ENCODE measurements around the gene CAMK2D.
"Not testable (repeated sequence)": the region's sequence is repeated elsewhere in the genome, so short reads cannot be mapped to it uniquely, and the experiment has no call there.

Gene CAMK2D

GRCh38 chr4:113727802-113728201 lies 33.7 kb downstream of the CAMK2D start:
- DNase-seq = no peak

DNA sequence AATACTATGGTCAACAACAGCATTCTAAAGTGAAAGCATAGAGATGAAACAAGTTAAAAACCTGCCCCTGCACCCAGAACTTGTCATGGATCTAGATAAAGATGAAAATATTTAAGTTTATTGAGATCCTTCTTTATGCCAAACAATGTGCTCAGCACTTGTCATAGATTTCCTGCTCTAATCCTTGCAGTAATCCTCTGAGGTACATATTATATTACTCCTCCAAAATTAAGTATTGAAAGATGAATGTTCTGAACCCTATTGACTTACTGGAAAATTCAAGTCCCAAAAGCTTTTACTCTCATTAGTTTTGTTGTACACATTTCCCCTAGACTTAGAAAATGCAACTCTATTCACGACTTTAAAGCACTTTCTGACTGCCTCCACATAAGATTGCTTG lies 35.6 kb downstream of the CAMK2D start:
- no peak for DNase-seq

DNA sequence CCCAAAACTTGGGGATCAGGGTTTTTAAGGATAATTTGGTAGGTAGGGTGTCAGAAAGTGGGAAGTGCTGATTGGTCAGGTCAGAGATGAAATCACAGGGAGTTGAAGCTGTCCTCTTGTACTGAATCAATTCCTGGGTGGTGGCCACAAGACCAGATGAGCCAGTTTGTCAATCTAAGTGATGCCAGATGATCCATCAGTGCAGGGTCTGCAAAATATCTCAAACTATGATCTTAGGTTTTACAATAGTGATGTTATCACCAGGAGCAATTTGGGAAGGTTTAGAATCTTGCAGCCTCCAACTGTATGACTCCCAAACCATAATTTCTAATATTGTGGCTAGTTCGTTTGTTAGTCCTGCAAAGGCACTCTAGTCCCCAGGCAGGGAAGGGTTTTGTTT lies 43.3 kb downstream of the CAMK2D start:
- no peak for DNase-seq

- no peak for DNase-seq
Observed at GRCh38 chr4:113711883-113712662, 49.5 kb downstream of the CAMK2D start.

GRCh38 chr4:113708250-113708649 lies 53.3 kb downstream of the CAMK2D start:
- no peak for DNase-seq

DNA sequence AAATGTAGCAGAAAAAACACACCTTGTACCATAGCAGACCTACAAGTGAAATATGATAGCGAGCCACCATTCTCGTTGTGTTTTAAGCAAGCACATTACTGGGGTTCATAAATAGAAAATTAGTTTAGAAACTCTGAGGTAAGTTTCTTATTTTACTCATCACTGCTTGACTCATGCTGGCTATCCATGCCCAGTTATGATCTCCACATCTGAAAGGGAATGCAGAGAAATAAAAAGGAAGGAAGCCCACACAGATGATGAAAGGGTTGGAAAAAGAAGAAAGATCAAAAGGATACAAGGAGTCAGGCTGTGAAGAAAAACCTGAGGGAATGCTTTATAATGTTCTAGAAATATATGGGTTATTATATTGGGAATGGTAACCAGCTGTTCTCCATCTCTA lies 54.5 kb downstream of the CAMK2D start:
- DNase-seq = no peak

GRCh38 chr4:113705097-113705496 lies 56.4 kb downstream of the CAMK2D start:
- DNase-seq = not testable (repeated sequence)

DNA sequence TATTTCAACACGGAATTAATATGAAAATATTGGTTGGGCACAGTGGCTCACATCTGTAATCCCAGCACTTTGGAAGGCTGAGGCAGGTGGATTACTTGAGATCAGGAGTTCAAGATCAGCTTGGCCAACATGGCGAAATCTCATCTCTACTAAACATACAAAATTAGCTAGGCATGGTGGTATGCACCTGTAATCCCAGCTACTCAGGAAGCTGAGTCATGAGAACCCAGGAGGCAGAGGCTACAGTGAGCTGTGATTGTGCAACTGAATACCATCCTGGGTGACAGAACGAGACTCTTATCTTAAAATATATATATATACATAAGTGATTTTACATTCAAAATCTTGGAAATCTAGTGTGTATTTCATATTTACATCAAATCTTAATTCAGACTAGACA lies 58.9 kb downstream of the CAMK2D start:
- not testable (repeated sequence) for DNase-seq

GRCh38 chr4:113701169-113701568 lies 60.4 kb downstream of the CAMK2D start:
- no peak for DNase-seq

DNA sequence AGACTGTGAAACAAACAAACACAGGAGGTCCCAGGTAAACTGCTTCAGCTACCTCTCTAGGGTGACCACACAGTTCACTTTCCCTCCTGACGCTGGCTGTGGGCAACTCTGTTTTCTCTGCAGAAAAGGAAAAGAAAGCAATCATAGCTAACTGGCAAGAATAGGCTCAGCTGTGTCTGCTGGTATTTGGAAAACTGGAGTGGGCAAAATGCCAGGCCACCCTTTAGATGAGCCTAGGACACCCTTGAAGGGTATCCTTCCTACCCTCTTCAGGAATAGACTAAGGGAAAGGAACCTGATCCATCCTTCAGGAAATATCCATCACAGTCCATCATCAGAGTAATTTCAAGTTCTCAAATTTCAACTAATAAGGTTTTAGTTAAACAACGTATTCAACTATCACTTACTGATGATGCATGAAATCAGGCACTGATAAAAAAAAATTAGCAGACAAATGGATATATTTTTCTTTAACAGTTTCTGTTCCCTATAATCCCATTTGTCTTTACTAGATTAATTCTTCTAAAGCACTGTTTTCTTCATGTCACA lies 60.9 kb downstream of the CAMK2D start:
- no peak for DNase-seq

DNA sequence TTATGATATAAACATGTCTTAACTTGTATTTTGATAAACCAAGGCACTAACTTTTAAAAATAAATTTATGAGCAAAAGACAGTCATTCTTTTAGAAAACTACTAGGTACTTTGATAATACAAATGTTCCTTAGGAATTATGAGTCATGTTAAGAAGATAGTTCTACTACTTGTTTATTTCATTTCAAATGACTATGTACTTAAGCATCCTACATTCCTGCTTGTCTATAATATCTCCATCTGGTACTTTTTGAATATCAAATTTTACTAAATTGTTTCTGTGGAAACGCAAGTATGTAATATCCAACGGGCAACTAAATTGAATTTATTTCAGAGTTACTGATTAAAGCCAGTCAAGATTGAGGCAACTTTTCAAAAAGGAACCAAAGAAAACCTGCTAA lies 61.8 kb downstream of the CAMK2D start:
- no peak for DNase-seq

DNA sequence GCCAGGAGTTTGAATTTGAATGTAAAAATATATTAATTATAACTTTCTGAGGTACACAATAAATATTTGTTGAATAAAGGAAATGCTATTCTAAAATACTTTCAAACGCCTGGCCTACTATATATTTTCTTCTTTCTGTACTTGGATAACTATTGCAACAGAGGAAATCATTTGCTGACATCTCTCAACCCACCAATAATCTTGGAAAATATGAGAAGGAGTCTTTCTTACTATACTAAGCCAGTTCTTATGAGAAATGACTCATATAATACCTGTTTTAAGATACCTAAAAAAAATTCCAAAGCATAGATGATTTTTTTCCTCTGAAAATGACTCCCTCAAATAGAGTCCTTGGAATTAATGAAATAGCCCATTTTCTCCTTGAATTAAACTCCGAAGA lies 64.1 kb downstream of the CAMK2D start:
- no peak for DNase-seq

DNA sequence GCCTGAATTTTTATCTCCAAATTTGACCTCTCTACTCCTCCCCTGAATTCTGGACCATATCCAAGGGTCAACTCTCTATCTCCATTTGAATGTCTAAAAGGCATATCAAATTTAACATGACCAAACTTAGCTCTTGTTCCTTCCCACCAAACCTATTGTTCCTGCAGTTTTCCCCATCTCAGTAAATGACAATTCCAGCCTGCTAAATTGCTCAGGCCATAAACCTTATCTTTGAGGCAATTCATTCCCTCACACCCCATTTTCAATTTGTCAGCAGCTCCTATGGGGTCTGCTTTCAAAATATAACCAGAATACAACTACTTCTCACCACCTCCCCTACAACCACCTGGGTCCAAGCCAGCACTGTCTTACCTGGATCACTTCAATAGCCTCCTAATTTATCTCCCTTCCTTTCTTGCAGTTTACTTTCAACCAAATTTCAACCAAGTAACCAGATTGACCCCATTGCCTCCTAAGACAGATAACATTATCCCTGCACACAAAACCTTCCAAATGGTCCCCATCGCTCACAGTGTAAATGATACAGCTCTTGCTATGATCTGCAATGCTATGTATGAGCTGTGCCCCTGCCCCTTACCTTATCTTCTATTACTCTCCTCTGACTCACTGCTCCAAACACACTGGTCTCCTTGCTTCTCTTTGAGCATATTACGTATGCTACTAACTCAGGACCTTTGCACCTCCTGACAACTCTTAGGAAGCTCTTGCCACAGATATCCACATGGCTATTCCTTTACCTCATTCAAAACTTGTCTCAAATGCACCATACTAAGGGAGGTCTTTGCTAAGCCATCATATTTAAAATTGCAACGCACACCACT lies 66.0 kb downstream of the CAMK2D start:
- DNase-seq = no peak

GRCh38 chr4:113694008-113694407 lies 67.5 kb downstream of the CAMK2D start:
- DNase-seq = no peak

DNA sequence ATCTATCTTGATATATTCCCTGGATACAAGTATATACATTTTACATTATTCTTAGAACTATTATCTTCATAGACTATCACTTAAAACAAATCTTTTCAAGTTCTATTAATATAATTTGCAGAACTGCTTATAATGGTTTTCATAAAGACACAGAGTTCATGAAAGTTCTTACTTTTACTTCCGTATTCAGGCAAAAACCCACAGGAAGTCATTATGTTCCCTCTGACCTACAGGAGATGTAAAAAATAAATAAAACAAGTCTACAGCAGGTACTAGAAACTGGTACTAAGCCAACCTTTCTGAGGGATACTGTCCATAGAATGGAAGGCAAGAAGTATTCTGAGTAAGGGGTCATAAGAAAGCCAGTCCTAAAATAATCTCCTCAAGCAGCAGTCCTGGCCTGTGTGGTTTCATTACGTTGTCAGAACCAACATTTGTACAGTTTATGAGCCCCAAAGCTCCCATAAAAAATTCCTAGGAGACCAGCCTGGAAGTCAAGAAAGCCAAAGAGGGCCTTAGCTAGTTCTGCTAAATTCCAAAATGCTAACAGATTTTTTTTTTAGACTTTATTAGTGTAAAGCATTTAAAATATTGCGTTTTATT lies 68.6 kb downstream of the CAMK2D start:
- no peak for DNase-seq

GRCh38 chr4:113691676-113692075 lies 69.9 kb downstream of the CAMK2D start:
- DNase-seq = no peak

- DNase-seq = no peak
Observed at GRCh38 chr4:113689394-113689793, 72.1 kb downstream of the CAMK2D start.

DNA sequence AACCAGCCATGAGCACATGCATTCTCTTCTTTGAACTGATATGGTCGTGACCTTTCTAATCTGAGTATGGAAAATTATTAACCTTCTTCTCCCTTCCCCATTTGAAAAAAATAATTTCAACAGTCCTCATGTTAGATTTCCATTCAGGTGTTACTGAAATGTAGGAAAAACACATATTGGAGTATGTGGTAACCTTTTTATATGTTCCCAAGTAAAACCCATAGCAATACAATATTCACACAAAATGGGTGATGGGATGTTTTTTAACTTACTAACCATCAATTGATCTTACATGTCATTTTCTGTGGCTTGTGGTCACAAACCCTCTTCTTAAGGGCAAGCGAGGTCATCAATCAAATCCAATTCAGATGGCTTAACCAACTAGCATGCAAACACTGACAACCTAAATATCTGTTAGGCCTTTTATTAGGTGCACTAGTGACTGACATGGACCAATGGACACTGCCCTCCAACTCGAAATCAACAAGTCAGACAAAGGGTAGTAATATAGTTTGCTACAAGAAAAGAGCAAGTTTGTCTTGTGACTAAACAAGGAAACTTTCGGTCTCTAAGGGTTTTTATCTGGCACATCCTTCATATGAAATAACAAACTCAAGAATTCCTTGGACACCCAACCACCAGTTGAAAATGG lies 74.3 kb downstream of the CAMK2D start:
- DNase-seq = no peak

GRCh38 chr4:113685157-113685556 lies 76.4 kb downstream of the CAMK2D start:
- DNase-seq = not testable (repeated sequence)

DNA sequence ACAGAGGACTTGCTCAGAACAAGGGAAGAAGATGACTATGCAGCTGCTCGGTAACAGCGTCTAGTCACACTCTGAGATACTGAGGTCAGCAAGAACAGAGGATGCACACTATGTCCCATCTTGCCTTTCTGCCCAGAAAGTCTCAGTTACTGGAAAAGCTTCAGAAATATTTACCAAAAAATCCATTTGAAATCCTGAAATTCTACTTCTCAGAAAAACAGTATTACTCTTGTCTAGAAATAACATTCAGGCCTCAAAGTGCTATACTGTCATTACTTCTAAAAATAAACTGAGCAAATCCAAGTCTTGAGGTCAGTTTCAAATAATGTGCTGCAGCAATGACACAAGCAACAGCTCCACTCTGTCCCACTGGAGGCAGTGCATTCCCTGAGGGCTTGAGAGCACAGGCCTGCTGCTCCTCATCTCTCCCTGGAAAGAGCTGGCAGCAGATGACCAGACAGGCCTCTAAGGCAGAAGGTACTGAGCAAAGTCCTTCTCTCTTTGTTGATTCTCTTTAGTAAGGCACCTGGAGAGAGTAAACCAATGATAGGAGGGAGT lies 76.9 kb downstream of the CAMK2D start:
- DNase-seq = peak; percentile 35

- no peak for DNase-seq
Observed at GRCh38 chr4:113682730-113683537, 78.6 kb downstream of the CAMK2D start.

GRCh38 chr4:113678641-113679040 lies 82.9 kb downstream of the CAMK2D start:
- DNase-seq = no peak

Measured in amniotic stem cell (primary cell).